ENCODE results near the gene SPDEF. TPM values are rescaled to one million over a fixed set of nuclear protein-coding genes. Genes with fewer than 3 reads are reported as not detected.

The SPDEF gene
- total RNA-seq, 2 experiments from 2014 or later: 0.18 TPM; not detected in 1

DNA sequence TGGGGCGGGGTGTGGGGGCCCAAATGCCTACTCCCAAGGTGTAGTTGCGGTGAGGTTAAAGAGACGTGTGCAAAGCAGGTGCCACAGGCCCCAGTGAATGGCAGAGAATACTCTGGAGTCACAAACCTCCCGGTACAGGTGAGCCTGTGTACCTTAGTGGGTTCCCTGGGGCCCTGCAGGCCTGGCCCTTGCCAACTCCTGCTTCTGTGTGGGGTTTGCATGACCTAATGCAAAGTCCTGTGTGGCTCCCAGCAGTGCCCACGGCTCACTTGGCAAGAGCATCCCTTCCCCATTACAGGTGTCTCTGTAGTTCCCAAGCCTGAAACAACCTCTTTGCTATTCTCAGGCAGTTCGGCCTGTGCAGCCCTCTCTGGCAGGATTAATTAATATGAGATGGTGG is 17.5 kb downstream of the SPDEF start:
- H3K4me1 Mint-ChIP-seq: no peaks in the 10 kb centered on the region
- no peak for ATAC-seq
- no peak overlapping the region for H3K27ac Mint-ChIP-seq
- POLR2A ChIA-PET: no interaction called here
- intact Hi-C loops (cut with DNase I, micrococcal nuclease): no loop called here
- no peaks in the 10 kb centered on the region for H3K36me3 Mint-ChIP-seq (ENCODE audit: low read depth)
- CTCF ChIA-PET: no interaction called here
- no peak overlapping the region for H3K4me3 Mint-ChIP-seq
- no peak for DNase-seq
- no peaks in the 10 kb centered on the region for H3K27me3 Mint-ChIP-seq
- H3K9me3 Mint-ChIP-seq (ENCODE audit: low read depth): no peaks in the 10 kb centered on the region

DNA sequence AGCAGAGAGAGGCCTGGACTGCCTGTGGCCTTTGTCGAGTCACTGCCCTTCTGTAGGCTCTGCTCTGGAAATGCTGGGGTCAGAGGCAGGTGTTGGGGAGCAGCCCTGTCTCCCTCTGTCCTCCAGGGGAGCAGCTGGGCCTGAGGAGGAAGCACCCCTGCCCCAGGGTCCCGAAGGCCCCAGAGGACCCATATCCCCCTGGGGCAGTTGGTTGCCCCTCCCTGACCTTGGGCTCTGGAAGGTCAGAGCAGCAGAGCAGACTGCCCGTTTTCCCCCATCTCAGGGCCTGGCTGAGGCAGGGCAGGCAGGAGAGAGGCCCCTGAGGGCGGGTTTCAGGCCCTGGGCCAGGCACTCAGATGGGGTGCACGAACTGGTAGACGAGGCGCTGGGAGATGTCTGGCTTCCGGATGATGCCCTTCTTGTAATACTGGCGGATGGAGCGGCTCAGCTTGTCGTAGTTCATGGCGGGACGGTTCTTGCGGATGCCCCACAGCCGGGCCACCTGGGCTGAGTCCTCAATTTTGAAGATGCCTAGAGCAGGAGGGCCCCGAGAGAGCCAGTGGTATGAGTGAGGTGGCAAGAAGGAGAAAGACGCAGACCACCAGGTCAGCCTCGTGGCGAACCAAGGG is 18.1 kb downstream of the SPDEF start:
- DNase-seq: no peak
- Mint-ChIP-seq H3K27me3 (no peaks in the 10 kb centered on the region), H3K4me3 (no peak overlapping the region), H3K9me3 (ENCODE audit: low read depth) (no peaks in the 10 kb centered on the region), H3K4me1 (no peaks in the 10 kb centered on the region), H3K27ac (no peak overlapping the region), H3K36me3 (ENCODE audit: low read depth) (no peaks in the 10 kb centered on the region)
- no peak for ATAC-seq
- POLR2A ChIA-PET: no interaction called here
- CTCF ChIA-PET: no interaction called here
- intact Hi-C loops (cut with DNase I, micrococcal nuclease): no loop called here

DNA sequence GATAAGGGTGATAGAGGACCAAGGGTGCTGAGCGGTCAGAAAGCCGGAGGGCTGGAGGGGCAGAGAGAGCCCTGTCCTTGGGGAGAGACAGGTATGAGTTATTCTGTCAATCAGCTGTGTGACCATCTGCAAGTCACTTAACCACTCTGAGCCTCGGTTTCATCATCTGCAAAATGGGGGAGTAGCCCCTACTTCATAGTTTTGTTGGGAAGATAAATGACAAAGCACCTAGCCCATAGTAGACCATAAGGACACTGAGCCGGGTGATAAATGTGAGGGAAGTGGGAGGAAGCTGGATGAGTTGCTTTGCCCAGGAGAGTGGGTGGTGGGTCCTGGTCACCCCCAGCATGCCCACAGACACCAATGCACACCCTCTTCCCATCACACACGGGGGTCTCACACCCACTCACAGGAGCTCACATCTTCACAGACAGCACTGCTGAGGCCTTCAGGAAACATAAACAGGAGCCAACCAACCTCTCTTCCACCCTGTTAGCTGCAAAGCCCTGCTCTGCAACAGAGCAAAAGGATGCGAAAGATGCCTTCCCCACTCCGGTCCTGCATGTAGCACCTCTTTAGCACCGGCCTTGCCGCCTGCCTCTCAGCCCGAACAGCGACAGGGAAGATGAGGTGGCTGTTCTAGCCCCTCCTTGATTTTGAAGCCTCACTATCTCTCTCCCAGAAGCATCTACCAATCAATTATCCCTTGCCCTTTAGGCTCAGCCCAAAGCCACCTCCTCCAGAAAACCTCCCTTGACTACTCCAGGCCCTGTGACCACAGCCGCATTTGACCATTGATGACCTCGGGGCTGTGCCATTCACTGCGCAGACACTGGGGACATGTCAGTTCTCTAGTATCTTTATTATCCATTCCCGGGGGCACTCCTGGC is 18.9 kb downstream of the SPDEF start:
- Mint-ChIP-seq H3K9me3 (ENCODE audit: low read depth) (no peaks in the 10 kb centered on the region), H3K4me3 (no peak overlapping the region), H3K27me3 (no peaks in the 10 kb centered on the region), H3K36me3 (ENCODE audit: low read depth) (no peaks in the 10 kb centered on the region), H3K4me1 (no peaks in the 10 kb centered on the region), H3K27ac (no peak overlapping the region)
- ATAC-seq (no peak), DNase-seq (no peak)
- ChIA-PET POLR2A (no interaction called here), CTCF (no interaction called here)
- intact Hi-C loops (cut with DNase I, micrococcal nuclease): no loop called here

DNA sequence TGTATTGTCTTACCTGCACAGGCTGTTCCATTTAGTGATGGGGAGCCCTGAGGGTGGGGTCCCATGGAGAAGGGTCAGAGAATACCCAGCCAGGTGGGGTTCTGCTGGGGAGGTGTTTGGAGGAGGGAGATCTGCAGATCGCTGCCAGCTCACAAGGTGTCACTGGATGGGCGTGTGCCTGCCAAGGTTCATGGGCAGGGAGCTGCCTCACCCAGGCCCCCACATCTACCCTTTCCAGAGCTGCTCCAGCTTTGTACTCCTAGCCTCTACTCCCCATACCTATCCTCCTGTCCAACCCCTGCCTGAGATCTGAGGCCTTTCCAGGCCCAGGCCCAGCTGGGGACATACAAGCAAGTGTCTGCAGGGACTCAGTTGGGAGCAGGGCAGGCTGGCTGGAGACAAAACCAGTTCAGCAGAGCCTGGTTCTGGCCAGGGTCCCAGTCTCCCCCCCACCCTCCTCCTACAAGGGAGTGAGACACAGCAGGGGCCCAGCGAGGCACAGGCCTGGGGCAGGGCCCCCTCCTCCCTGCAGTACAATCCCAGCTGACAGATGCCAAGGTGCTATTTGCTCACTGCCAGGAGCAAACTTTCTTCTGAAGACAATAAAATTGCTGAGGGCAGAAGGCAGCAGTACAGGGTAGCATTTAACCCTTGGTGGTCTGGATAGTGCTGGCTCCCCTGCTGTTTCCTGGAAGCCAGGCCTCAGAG is 19.7 kb downstream of the SPDEF start:
- H3K9me3 Mint-ChIP-seq (ENCODE audit: low read depth): no peaks in the 10 kb centered on the region
- DNase-seq: no peak
- ChIA-PET CTCF (no interaction called here), POLR2A (no interaction called here)
- no peak overlapping the region for H3K4me3 Mint-ChIP-seq
- intact Hi-C loops (cut with DNase I, micrococcal nuclease): no loop called here
- no peaks in the 10 kb centered on the region for H3K4me1 Mint-ChIP-seq
- H3K27ac Mint-ChIP-seq: no peak overlapping the region
- no peaks in the 10 kb centered on the region for H3K27me3 Mint-ChIP-seq
- no peaks in the 10 kb centered on the region for H3K36me3 Mint-ChIP-seq (ENCODE audit: low read depth)
- no peak for ATAC-seq

DNA sequence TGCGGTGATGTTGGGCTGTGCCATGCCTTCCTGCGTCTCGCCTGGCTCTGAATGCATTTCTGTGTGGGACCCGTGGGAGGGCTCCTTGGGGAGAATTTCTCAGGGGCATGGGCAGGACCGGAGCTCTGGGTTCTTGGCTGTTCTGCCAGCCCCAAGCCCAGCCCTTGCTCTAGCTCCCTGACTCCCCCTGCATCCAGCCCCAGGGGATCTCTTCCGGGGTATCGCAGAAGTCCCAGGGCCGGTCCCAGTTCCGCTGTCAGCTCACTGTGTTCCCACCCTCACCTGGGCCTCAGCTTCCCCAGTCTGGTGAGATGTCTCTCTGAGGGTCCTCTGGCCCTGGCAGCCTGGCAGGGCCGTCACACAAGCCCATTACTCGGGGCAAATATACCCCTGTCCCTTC is 20.5 kb downstream of the SPDEF start:
- ChIA-PET CTCF (interaction anchor here (1.4 kb wide), 1 partner anchor 75 kb away, joined by 5 read pairs; no protein-coding TSS in a partner anchor), POLR2A (no interaction called here)
- ATAC-seq: no peak
- H3K9me3 Mint-ChIP-seq (ENCODE audit: low read depth): no peaks in the 10 kb centered on the region
- DNase-seq: no peak
- no peaks in the 10 kb centered on the region for H3K36me3 Mint-ChIP-seq (ENCODE audit: low read depth)
- intact Hi-C loops (cut with DNase I, micrococcal nuclease): no loop called here
- no peak overlapping the region for H3K4me3 Mint-ChIP-seq
- no peaks in the 10 kb centered on the region for H3K27me3 Mint-ChIP-seq
- H3K4me1 Mint-ChIP-seq: no peaks in the 10 kb centered on the region
- H3K27ac Mint-ChIP-seq: no peak overlapping the region

DNA sequence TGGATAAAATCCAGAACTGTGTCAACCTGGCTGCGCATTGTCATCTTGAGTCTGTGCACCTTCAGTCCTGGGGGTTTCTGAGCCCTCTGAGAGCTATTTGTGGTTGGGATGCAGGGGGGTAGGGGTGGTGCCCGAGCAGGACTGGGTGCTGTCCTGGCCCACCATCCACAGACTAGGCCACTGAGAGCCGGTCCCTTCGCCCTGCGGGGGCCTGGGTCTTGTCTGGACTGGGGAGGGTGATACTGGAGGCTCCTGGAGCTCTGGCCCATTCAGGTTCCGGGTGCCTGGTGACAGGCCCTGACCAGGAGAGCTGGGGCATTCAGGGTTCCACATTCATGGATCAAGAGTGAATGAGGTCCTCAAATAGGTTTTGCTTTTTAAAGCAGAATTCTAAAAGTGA is 20.9 kb downstream of the SPDEF start:
- POLR2A ChIA-PET: no interaction called here
- no peak overlapping the region for H3K4me3 Mint-ChIP-seq
- H3K36me3 Mint-ChIP-seq (ENCODE audit: low read depth): no peaks in the 10 kb centered on the region
- H3K4me1 Mint-ChIP-seq: no peaks in the 10 kb centered on the region
- H3K9me3 Mint-ChIP-seq (ENCODE audit: low read depth): no peaks in the 10 kb centered on the region
- no peak for DNase-seq
- no peaks in the 10 kb centered on the region for H3K27me3 Mint-ChIP-seq
- intact Hi-C loops (cut with DNase I, micrococcal nuclease): no loop called here
- H3K27ac Mint-ChIP-seq: no peak overlapping the region
- ATAC-seq: no peak
- CTCF ChIA-PET: interaction anchor here (1.4 kb wide), 1 partner anchor 75 kb away, joined by 5 read pairs; no protein-coding TSS in a partner anchor

DNA sequence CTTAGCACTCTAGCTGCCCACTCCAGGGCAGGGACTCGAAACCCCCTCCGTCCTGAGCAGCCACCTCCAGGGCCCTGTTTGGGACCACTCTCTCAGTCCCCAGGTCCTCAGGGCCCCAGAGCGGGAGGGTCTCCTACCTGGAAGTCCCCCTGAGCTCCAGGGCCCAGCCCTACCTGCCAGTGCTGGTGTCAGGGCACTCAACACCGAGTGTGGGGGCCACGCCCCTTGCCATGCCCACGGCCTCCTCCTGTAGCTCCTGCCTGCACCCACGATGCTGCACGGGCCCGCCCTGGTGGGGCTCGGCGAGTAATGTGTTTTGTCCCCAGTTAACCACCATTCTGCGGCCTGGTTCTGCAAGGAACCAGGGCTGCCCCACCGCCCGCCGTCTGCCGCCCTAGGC is 21.5 kb downstream of the SPDEF start:
- CTCF ChIA-PET: interaction anchor here (1.4 kb wide), 1 partner anchor 74 kb away, joined by 5 read pairs; no protein-coding TSS in a partner anchor
- intact Hi-C loops (cut with DNase I, micrococcal nuclease): no loop called here

DNA sequence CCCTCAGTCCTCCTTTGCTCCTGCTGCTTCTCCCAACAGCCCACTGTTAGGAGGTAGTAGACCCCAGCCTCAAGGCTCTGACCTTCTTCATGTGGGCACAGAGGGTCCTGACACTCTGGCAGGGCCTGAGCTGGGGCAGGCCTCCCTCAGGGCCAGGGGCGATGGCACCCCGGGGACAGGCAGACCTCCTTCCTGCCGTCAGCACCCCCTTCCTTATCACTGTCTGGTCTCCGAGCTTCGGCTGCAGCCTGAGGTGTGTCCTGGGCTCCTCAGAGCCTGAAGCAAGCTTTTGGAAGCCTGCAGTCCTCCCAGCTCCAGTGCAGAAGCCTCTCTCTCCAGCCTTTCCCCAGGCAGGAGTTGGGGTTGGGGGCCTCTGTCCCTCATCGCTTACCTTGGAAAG is 22.0 kb downstream of the SPDEF start:
- POLR2A ChIA-PET: no interaction called here
- Mint-ChIP-seq H3K9me3 (ENCODE audit: low read depth) (no peaks in the 10 kb centered on the region), H3K27ac (no peak overlapping the region), H3K36me3 (ENCODE audit: low read depth) (no peaks in the 10 kb centered on the region), H3K27me3 (no peaks in the 10 kb centered on the region), H3K4me1 (no peaks in the 10 kb centered on the region), H3K4me3 (no peak overlapping the region)
- ATAC-seq (no peak), DNase-seq (no peak)
- intact Hi-C loops (cut with DNase I, micrococcal nuclease): no loop called here
- CTCF ChIA-PET: no interaction called here

More for the DNA sequence above, 21.5 kb downstream of the SPDEF start:
- POLR2A ChIA-PET: no interaction called here
- Mint-ChIP-seq H3K4me1 (no peaks in the 10 kb centered on the region), H3K36me3 (ENCODE audit: low read depth) (no peaks in the 10 kb centered on the region), H3K27me3 (no peaks in the 10 kb centered on the region), H3K4me3 (no peak overlapping the region), H3K9me3 (ENCODE audit: low read depth) (no peaks in the 10 kb centered on the region), H3K27ac (no peak overlapping the region)
- no peak for DNase-seq
- no peak for ATAC-seq

DNA sequence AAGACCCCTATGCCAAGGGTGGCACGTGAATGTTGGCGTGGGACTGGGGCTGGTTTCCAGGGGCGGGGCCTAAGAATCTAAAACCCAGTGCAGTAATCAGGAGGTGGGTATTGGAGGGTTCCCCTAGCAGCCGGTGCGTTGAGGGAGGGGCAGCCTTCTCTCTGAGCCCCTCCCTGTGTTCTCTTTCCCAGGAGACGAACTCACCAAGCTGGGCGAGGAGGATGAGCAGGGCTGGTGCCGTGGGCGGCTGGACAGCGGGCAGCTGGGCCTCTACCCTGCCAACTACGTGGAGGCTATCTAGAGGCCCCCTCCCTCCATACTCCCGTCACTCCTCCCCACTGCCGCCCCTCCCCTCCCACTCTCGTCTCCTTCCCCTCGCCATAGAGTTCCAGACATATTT is 23.9 kb downstream of the SPDEF start:
- Mint-ChIP-seq H3K27ac (no peak overlapping the region), H3K4me3 (no peak overlapping the region), H3K9me3 (ENCODE audit: low read depth) (no peaks in the 10 kb centered on the region), H3K27me3 (no peaks in the 10 kb centered on the region), H3K36me3 (ENCODE audit: low read depth) (no peaks in the 10 kb centered on the region), H3K4me1 (peaks cover 3% of the 10 kb centered on the region)
- ATAC-seq: no peak
- intact Hi-C loops (cut with DNase I, micrococcal nuclease): no loop called here
- ChIA-PET CTCF (interaction anchor here (1.3 kb wide), 1 partner anchor 76 kb away, joined by 5 read pairs; no protein-coding TSS in a partner anchor), POLR2A (no interaction called here)
- no peak for DNase-seq

DNA sequence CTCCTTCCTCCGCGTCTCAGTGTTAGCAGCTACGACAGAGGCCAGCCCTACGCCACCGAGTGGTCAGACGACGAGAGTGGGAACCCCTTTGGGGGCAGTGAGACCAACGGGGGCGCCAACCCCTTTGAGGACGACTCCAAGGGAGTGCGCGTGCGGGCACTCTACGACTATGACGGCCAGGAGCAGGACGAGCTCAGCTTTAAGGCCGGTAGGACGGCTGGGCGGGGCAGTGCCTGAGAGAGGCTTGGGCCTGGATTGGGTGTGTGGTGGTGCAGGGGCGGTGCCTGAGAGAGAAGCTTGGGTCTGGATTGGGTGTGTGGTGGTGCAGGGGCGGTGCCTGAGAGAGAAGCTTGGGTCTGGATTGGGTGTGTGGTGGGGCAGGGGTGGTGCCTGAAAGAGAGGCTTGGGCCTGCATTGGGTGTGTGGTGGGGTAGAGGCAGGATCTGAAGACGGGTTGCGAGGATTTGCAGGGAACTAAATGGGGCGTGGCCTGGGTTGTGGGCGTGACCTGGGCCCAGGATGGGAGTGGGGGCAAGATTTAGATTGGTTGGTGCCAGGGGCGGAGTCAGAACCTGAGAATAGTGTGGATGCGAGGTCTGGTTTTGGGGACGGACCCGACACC is 24.4 kb downstream of the SPDEF start:
- Mint-ChIP-seq H3K4me1 (peaks cover 3% of the 10 kb centered on the region), H3K27ac (no peak overlapping the region), H3K27me3 (no peaks in the 10 kb centered on the region), H3K4me3 (no peak overlapping the region), H3K36me3 (ENCODE audit: low read depth) (no peaks in the 10 kb centered on the region), H3K9me3 (ENCODE audit: low read depth) (no peaks in the 10 kb centered on the region)
- peak; percentile 36 for DNase-seq
- intact Hi-C loops (cut with DNase I, micrococcal nuclease): no loop called here
- POLR2A ChIA-PET: no interaction called here
- peak; percentile 5 for ATAC-seq
- CTCF ChIA-PET: interaction anchor here (1.3 kb wide), 1 partner anchor 77 kb away, joined by 5 read pairs; no protein-coding TSS in a partner anchor

DNA sequence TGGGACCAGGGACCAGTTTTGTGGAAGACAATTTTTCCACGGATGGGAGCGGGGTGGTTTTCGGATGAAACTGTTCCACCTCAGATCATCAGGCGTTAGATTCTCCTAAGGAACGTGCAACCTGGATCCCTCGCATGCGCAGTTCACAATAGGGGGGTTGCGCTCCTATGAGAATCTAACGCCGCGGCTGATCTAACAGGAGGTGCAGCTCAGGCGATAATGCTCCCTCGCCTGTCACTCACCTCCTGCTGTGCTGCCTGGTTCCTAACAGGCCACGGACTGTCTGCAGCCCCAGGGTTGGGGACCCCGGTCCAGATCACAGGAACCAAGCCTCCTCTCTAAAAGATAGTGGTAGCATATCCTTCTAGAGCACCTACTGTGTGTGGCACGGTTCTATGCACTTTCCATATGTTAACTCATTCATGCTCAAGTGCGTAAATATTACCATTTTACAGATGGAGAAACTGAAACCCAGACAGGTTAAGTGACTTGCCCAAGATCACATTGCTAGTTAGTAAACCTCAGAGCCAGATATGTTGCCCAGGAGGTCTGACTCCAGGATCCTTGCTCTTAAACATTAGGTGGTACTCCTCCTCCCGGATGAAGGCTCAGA is 25.3 kb downstream of the SPDEF start:
- H3K36me3 Mint-ChIP-seq (ENCODE audit: low read depth): no peaks in the 10 kb centered on the region
- H3K27ac Mint-ChIP-seq: no peak overlapping the region
- H3K4me3 Mint-ChIP-seq: no peak overlapping the region
- DNase-seq (no peak), ATAC-seq (no peak)
- no peaks in the 10 kb centered on the region for H3K9me3 Mint-ChIP-seq (ENCODE audit: low read depth)
- CTCF ChIA-PET: no interaction called here
- peaks cover 3% of the 10 kb centered on the region for H3K4me1 Mint-ChIP-seq
- no peaks in the 10 kb centered on the region for H3K27me3 Mint-ChIP-seq
- POLR2A ChIA-PET: no interaction called here
- intact Hi-C loops (cut with DNase I, micrococcal nuclease): no loop called here

All from activated CD4-positive, alpha-beta T cell treated with anti-CD3 and anti-CD28 coated beads for 36 hours (primary cell).